ENCODE data around the gene RPL3. TPM values are rescaled to one million over a fixed set of nuclear protein-coding genes. Genes with fewer than 3 reads are reported as not detected.

Gene RPL3
- polyA plus RNA-seq, 1 donor from 2014 or later: 1,527 TPM

DNA sequence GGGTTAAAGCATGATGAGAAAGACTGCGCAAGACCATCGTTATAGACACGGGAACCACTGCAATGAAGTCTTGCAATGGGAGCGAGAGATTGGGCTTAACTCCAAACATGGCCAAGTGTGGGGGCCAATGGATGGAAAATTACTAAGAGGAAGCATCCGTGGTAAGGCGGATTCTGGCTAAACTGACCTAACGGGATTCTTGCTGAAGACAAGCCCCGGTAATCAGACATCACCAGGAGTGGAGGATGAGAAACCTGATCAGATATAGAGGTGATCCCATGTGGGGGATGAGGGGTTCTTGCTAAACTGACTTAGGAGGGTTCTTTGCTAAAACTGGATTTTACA lies 24.6 kb upstream of the RPL3 start:
- H2AFZ ChIP-seq (ENCODE audit: low read depth, low read length): no peak overlapping the region
- H3F3A ChIP-seq (ENCODE audit: insufficient read depth, low read length, poor library complexity, severe bottlenecking): no peaks in the 10 kb centered on the region
- H3K4me3 ChIP-seq (ENCODE audit: low read length): no peak overlapping the region
- H3K27ac ChIP-seq (ENCODE audit: low read length): no peak overlapping the region
- H3K9me2 ChIP-seq (ENCODE audit: insufficient read depth, low read length): no peaks in the 10 kb centered on the region
- no peaks in the 10 kb centered on the region for H3K9me3 ChIP-seq (ENCODE audit: low read length)
- no peak overlapping the region for H3K9ac ChIP-seq (ENCODE audit: low read length)
- no peaks in the 10 kb centered on the region for H4K20me1 ChIP-seq (ENCODE audit: insufficient read depth)
- TF ChIP-seq TAF1 (IDR thresholded peaks at IDR 0.05; ENCODE audit: low read depth) (no peak), SMC3 (conservative IDR thresholded peaks at IDR 0.05; ENCODE audit: poor library complexity) (no peak), EP300 (conservative IDR thresholded peaks at IDR 0.05; ENCODE audit: poor library complexity, severe bottlenecking) (no peak), EZH2 (IDR thresholded peaks at IDR 0.05; ENCODE audit: borderline replicate concordance, insufficient read depth, low read length, poor library complexity, severe bottlenecking) (no peak), MXI1 (conservative IDR thresholded peaks at IDR 0.05; ENCODE audit: poor library complexity, severe bottlenecking) (no peak), POLR2AphosphoS5 (IDR thresholded peaks at IDR 0.05) (no peak)
- TF ChIP-seq, protein P1, sequence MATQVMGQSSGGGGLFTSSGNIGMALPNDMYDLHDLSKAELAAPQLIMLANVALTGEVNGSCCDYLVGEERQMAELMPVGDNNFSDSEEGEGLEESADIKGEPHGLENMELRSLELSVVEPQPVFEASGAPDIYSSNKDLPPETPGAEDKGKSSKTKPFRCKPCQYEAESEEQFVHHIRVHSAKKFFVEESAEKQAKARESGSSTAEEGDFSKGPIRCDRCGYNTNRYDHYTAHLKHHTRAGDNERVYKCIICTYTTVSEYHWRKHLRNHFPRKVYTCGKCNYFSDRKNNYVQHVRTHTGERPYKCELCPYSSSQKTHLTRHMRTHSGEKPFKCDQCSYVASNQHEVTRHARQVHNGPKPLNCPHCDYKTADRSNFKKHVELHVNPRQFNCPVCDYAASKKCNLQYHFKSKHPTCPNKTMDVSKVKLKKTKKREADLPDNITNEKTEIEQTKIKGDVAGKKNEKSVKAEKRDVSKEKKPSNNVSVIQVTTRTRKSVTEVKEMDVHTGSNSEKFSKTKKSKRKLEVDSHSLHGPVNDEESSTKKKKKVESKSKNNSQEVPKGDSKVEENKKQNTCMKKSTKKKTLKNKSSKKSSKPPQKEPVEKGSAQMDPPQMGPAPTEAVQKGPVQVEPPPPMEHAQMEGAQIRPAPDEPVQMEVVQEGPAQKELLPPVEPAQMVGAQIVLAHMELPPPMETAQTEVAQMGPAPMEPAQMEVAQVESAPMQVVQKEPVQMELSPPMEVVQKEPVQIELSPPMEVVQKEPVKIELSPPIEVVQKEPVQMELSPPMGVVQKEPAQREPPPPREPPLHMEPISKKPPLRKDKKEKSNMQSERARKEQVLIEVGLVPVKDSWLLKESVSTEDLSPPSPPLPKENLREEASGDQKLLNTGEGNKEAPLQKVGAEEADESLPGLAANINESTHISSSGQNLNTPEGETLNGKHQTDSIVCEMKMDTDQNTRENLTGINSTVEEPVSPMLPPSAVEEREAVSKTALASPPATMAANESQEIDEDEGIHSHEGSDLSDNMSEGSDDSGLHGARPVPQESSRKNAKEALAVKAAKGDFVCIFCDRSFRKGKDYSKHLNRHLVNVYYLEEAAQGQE (IDR thresholded peaks at IDR 0.05; ENCODE audit: borderline replicate concordance): no peak
- no peaks in the 10 kb centered on the region for H3K36me3 ChIP-seq (ENCODE audit: insufficient read depth, low read length)
- H3K79me2 ChIP-seq (replicated peaks; ENCODE audit: insufficient read depth, low read length): no peaks in the 10 kb centered on the region
- no peaks in the 10 kb centered on the region for H3K27me3 ChIP-seq (ENCODE audit: insufficient read depth, low read depth, low read length)
- H3K4me2 ChIP-seq (ENCODE audit: low read length): no peak overlapping the region

DNA sequence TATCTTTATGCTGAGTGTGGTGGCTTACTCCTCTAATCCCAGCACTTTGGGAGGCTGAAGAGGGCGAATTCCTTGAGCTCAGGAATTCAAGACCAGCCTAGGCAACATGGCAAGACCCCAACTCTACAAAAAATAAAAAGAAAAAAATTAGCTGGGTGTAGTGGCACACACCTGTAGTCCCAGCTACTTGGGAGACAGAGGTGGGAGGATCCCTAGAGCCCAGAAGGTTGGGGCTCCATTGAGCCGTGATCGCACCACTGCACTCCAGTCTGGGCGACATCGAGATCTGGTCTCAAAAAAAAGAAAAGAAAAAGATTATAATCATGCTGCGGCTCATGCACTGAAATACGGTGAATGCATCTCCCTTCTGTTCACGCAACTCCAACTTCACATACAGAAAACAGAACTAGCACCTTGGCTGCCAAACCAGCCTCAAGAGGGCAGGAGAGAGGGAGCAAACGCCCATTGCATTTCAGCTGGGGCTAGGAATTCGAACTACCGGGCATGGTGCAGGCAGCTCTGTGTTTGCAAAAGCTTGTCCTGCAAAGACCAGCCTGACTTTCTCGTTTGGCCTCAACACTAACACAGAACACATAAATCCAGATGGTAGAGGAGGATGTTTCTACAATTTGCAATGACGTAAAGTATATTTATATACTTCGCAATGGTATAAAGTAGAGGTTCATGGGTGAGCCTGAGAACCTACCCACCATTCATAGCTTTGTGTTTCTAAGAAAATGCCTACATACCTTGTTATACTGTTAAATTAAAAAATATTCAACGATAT lies 24.0 kb upstream of the RPL3 start:
- Histone ChIP-seq H3K4me2 (ENCODE audit: low read length) (no peak overlapping the region), H3K9ac (ENCODE audit: low read length) (no peak overlapping the region), H3K4me3 (ENCODE audit: low read length) (no peak overlapping the region), H3F3A (ENCODE audit: insufficient read depth, low read length, poor library complexity, severe bottlenecking) (no peaks in the 10 kb centered on the region), H3K9me2 (ENCODE audit: insufficient read depth, low read length) (no peaks in the 10 kb centered on the region), H3K27me3 (ENCODE audit: insufficient read depth, low read depth, low read length) (no peaks in the 10 kb centered on the region), H3K36me3 (ENCODE audit: insufficient read depth, low read length) (no peaks in the 10 kb centered on the region), H2AFZ (ENCODE audit: low read depth, low read length) (no peak overlapping the region), H4K20me1 (ENCODE audit: insufficient read depth) (no peaks in the 10 kb centered on the region), H3K9me3 (ENCODE audit: low read length) (no peaks in the 10 kb centered on the region), H3K27ac (ENCODE audit: low read length) (no peak overlapping the region), H3K79me2 (replicated peaks; ENCODE audit: insufficient read depth, low read length) (no peaks in the 10 kb centered on the region)
- TF ChIP-seq, protein P2, sequence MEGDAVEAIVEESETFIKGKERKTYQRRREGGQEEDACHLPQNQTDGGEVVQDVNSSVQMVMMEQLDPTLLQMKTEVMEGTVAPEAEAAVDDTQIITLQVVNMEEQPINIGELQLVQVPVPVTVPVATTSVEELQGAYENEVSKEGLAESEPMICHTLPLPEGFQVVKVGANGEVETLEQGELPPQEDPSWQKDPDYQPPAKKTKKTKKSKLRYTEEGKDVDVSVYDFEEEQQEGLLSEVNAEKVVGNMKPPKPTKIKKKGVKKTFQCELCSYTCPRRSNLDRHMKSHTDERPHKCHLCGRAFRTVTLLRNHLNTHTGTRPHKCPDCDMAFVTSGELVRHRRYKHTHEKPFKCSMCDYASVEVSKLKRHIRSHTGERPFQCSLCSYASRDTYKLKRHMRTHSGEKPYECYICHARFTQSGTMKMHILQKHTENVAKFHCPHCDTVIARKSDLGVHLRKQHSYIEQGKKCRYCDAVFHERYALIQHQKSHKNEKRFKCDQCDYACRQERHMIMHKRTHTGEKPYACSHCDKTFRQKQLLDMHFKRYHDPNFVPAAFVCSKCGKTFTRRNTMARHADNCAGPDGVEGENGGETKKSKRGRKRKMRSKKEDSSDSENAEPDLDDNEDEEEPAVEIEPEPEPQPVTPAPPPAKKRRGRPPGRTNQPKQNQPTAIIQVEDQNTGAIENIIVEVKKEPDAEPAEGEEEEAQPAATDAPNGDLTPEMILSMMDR (IDR thresholded peaks at IDR 0.05; ENCODE audit: poor library complexity, severe bottlenecking): peak; percentile 64
- TF ChIP-seq POLR2AphosphoS5 (IDR thresholded peaks at IDR 0.05): no peak
- TF ChIP-seq, protein P1 (IDR thresholded peaks at IDR 0.05; ENCODE audit: borderline replicate concordance): no peak
- TF ChIP-seq EP300 (conservative IDR thresholded peaks at IDR 0.05; ENCODE audit: poor library complexity, severe bottlenecking): no peak
- no peak for TF ChIP-seq EZH2 (IDR thresholded peaks at IDR 0.05; ENCODE audit: borderline replicate concordance, insufficient read depth, low read length, poor library complexity, severe bottlenecking)
- no peak for TF ChIP-seq TAF1 (IDR thresholded peaks at IDR 0.05; ENCODE audit: low read depth)
- no peak for TF ChIP-seq MXI1 (conservative IDR thresholded peaks at IDR 0.05; ENCODE audit: poor library complexity, severe bottlenecking)
- peak; percentile 54 for TF ChIP-seq SMC3 (conservative IDR thresholded peaks at IDR 0.05; ENCODE audit: poor library complexity)
- peak; percentile 56 for TF ChIP-seq RAD21 (conservative IDR thresholded peaks at IDR 0.05)
